ENCODE measurements around the gene DNAJB4.
A peak's percentile ranks its signal among the peaks of the same experiment; 100 is the strongest.
"Not testable (repeated sequence)": the region's sequence is repeated elsewhere in the genome, so short reads cannot be mapped to it uniquely, and the experiment has no call there.

The DNAJB4 gene

GRCh38 chr1:77990629-77991204 is 14.0 kb upstream of the DNAJB4 start:
- DNase-seq (ENCODE audit: low read depth in 3 of 3), result no peak

GRCh38 chr1:77991638-77992037 is 13.1 kb upstream of the DNAJB4 start:
- DNase-seq (ENCODE audit: low read depth in 3 of 3), result no peak

GRCh38 chr1:77994117-77994705 is 10.5 kb upstream of the DNAJB4 start:
- DNase-seq (ENCODE audit: low read depth in 3 of 3), result no peak

DNA sequence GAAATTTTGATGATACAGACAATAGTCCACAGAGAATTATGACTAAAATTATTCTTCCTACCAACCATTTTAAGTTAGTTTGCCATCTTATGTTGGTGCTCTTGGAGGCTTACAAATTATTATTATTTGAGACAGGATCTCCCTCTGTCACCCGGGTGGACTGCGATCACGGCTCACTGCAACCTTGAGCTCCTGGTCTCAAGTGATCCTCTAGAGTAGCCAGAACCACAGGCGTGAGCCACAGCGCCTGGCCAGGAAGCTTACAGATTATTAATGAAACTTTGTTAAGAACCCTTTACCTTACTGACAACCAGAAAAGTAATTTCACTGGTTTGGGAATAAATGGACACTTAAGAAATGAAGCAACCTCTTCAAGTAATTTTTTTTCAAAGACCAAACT is 8.0 kb upstream of the DNAJB4 start:
- DNase-seq (ENCODE audit: low read depth in 3 of 3), result no peak

GRCh38 chr1:78000536-78000935 is 4.2 kb upstream of the DNAJB4 start:
- DNase-seq (ENCODE audit: low read depth in 3 of 3), result not testable (repeated sequence)

GRCh38 chr1:78003070-78003746 is 1.5 kb upstream of the DNAJB4 start:
- no peak for DNase-seq (ENCODE audit: low read depth in 3 of 3)

- peak in 1 of 3 experiments; percentile 6 for DNase-seq (ENCODE audit: low read depth in 3 of 3)
Measured at GRCh38 chr1:78003882-78004718, 639 bp upstream of the DNAJB4 start.

DNA sequence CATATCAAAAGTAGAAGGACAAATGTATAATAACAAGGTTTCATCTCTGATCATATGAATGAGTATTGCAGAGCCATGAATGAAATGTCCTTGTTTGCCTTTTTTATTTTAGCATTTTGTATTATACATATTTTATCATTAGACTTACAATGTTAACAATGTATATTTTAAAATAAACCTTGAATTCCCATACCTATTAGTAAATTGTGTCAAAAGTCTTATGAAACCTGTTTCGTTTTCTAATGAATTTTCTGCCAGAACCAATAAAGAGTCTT is 646 bp downstream of the DNAJB4 start:
- no peak for DNase-seq (ENCODE audit: low read depth in 3 of 3)

GRCh38 chr1:78005755-78006154 is 1.0 kb downstream of the DNAJB4 start:
- no peak for DNase-seq (ENCODE audit: low read depth in 3 of 3)

GRCh38 chr1:78006521-78006920 is 1.8 kb downstream of the DNAJB4 start:
- no peak for DNase-seq (ENCODE audit: low read depth in 3 of 3)

DNA sequence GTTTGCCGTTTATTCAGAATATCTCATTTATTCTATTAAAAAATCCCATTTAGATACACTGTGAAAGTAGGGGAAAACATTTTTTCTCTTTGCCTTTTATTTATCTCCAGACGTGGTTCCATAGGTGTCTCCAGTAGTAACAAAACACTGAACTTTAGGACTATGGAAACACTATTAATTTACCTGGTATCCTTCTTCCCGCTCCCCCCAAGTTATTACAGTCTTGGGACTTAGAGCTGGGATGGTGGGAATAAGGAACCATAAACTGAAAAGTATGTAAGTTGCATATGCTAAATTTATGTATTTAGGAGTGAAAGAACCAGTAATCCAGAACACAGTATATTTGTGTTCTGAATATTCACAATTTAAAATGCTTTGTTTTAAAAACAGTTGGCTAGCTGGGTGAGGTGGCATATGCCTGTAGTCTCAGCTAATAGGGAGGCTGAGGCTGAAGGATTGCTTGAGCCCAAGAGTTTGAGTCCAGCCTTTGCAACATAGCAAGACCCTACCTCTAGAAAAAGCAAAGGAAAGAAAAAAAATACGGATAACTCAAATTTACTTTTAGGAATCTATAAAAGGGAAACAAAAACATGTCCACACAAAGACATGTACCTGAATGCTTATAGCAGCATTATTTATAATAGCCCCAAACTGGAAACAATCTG is 3.1 kb downstream of the DNAJB4 start:
- DNase-seq (ENCODE audit: low read depth in 3 of 3), result no peak

DNA sequence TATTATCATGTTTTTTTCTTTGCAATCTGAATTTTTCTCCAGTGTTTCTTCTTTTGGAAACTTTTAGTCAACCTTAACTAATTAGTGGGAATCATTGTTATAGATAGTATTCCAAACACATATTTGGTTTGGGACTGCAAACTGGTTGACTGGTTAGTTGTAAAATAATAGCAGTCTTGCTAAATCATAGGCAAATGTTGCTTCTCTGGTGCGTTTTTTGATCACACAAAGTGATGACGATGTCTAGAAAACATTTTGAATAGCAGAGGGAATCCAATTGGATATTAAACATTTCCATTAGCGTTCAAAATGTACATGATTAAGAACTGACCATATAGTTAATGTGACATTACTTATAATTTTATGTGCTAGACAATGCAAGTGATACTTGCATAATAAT is 4.5 kb downstream of the DNAJB4 start:
- no peak for DNase-seq (ENCODE audit: low read depth in 3 of 3)

- no peak for DNase-seq (ENCODE audit: low read depth in 3 of 3)
Measured at GRCh38 chr1:78009836-78010235, 5.1 kb downstream of the DNAJB4 start.

GRCh38 chr1:78011050-78011449 is 6.3 kb downstream of the DNAJB4 start:
- DNase-seq (ENCODE audit: low read depth in 3 of 3), result no peak

- no peak for DNase-seq (ENCODE audit: low read depth in 3 of 3)
Measured at GRCh38 chr1:78015148-78015547, 10.4 kb downstream of the DNAJB4 start.

GRCh38 chr1:78019024-78019423 is 14.3 kb downstream of the DNAJB4 start:
- DNase-seq (ENCODE audit: low read depth in 3 of 3), result no peak

DNA sequence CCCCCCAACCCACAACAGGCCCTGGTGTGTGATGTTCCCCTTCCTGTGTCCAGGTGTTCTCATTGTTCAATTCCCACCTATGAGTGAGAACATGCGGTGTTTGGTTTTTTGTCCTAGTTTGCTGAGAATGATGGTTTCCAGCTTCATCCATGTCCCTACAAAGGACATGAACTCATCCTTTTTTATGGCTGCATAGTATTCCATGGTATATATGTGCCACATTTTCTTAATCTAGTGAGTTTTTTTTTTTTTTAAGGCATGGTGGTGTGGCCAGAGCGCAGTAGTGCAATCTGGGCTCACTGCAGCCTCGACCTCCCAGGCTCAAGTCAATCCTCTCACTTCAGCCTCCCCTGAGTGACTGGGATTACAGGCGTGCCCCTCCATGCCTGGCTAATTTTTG is 16.4 kb downstream of the DNAJB4 start:
- DNase-seq (ENCODE audit: low read depth in 3 of 3), result not testable (repeated sequence)

DNA sequence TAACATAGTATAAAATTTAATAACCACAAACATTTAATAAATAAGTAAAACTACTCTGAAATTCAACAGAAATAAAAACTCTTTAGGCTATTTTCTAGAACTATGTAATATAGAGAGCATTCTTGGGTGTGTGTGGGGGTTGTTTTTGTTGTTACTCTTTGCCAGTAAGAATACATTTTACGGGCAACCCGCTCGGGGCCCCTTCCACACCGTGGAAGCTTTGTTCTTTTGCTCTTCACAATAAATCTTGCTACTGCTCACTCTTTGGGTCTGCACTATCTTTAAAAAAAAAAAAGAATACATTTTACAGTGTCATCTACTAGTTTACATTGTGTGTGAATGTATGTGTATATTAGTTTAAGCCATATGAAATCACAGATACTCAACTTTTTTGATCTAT is 25.1 kb downstream of the DNAJB4 start:
- no peak for DNase-seq (ENCODE audit: low read depth in 3 of 3)

- DNase-seq (ENCODE audit: low read depth in 3 of 3), result no peak
Measured at GRCh38 chr1:78032996-78033796, 28.5 kb downstream of the DNAJB4 start.

DNA sequence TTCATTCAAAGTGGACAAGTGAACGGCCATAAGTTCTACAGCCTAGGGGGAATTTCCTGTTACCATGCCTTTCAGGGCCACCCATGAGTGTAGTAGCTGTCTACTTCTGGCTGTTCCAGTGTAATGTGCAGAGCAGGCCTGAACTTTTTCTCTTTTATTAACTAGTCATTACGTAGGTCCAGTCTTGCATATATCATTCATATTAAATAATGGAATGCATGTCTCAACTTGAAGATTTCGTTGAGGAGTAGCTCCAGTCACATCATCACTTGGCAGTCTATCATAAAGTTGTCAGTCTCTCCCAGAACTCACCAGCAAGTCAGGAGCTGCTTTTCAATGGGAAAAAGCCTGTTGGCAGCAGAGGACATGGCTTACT is 29.0 kb downstream of the DNAJB4 start:
- DNase-seq (ENCODE audit: low read depth in 3 of 3), result no peak

DNA sequence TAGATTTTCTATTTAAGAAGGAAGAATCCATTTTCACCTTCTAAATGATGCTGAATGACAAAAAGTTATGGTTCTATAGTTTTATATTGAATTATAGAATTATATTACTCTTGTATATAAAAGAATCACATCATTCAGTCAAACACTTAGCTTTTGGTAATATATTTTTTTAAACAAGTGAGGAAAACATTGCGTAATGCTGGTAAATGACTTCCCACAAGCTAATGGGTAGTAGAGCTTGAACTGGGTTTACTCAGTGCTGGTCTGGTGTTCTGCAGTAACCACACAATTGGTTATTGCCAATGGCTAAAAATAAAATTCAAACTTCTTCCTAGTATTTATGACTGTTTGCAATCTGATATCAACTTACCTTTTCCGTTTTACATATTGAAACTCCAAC is 30.4 kb downstream of the DNAJB4 start:
- no peak for DNase-seq (ENCODE audit: low read depth in 3 of 3)

- DNase-seq (ENCODE audit: low read depth in 3 of 3), result no peak
Measured at GRCh38 chr1:78036450-78036849, 31.7 kb downstream of the DNAJB4 start.

Measured in stimulated activated CD4-positive, alpha-beta T cell treated with anti-CD3 and anti-CD28 coated beads, TNF-alpha, amount 100 ng/mL, for 4 hours (primary cell).